A549 (cell line): ENCODE results near the gene GZMH. TPM values are rescaled to one million over a fixed set of nuclear protein-coding genes. Genes with fewer than 3 reads are reported as not detected.

Experiments used
- ATAC-seq, 2 experiments: fragments of 200-7000 bp in 1 of 2; fragments of >200 bp in 1 of 2; cut with Nextera tagmentation in 1 of 2; cut with Tn5 transposase in 1 of 2; 3 replicates each; pipeline versions ENCODE4 v1.8.0 to v1.9.1; 2018 to 2020; ENCODE audit warnings: mild to moderate bottlenecking in 1 of 2, moderate library complexity in 1 of 2
- CTCF ChIA-PET: fragments of 300-600 bp; sonication (Branson Sonifier 250); formaldehyde crosslinking; extraction: SDS; loops from one replicate; lab custom pipeline; 2021; ENCODE audit warnings: antibody characterized with exemption, inconsistent platforms; lab: Yijun Ruan, JAX
- POLR2A ChIA-PET: fragments of 350-600 bp; formaldehyde crosslinking; extraction: SDS; loops from one replicate; lab custom pipeline; 2021; ENCODE audit warnings: antibody characterized with exemption, inconsistent platforms; lab: Yijun Ruan, JAX
- DNase-seq, 2 experiments: peaks; one replicate each; pipeline versions ENCODE4 v3.0.0 to v3.0.0-alpha.2; 2011 to 2016; ENCODE audit warnings: low read depth in 1 of 2, low spot score in 1 of 2
- FAIRE-seq: peaks from 2 replicates; lab custom pipeline; 2011; peaks lifted over from hg19 to GRCh38; lab: Jason Lieb, UNC
- H3K27ac ChIP-seq, 2 experiments: fragments of >200 bp; sonication (Bioruptor Twin); formaldehyde crosslinking; 3 replicates each; pipeline ENCODE4 v1.5.1; 2016 to 2017
- H3K4me1 ChIP-seq: fragments of >200 bp; sonication (Bioruptor Twin); formaldehyde crosslinking; 3 replicates; pipeline ENCODE4 v1.6.1; 2016
- H3K4me2 ChIP-seq: fragments of >200 bp; sonication (Bioruptor Twin); formaldehyde crosslinking; 3 replicates; pipeline ENCODE4 v1.6.1; 2016
- H3K4me3 ChIP-seq: fragments of >200 bp; sonication (Bioruptor Twin); formaldehyde crosslinking; 3 replicates; pipeline ENCODE4 v1.5.1; 2016
- H3K9me3 ChIP-seq: fragments of >200 bp; sonication (Bioruptor Twin); formaldehyde crosslinking; 3 replicates; pipeline ENCODE4 v1.6.1; 2016
- CBX2 ChIP-seq: fragments of 200-600 bp; sonication (generic); IDR thresholded peaks from 2 replicates; pipeline ENCODE4 v1.6.1; 2016; ENCODE audit warnings: low read depth, mild to moderate bottlenecking, borderline replicate concordance
- CEBPB ChIP-seq, 2 experiments: fragments of >200 bp in 1 of 2; sonication (Bioruptor Twin) in 1 of 2; formaldehyde crosslinking in 1 of 2; IDR thresholded peaks; 2 replicates each; pipeline ENCODE4 v1.6.1; 2012 to 2016
- EHF ChIP-seq: fragments of 250-450 bp; sonication (Bioruptor Pico); IDR thresholded peaks from 2 replicates; pipeline ENCODE4 v1.5.0; 2020; ENCODE audit warnings: mild to moderate bottlenecking
- FOSB ChIP-seq: fragments of 250-450 bp; sonication (Bioruptor Pico); IDR thresholded peaks from 2 replicates; pipeline ENCODE4 v1.5.0; 2020; ENCODE audit warnings: mild to moderate bottlenecking, moderate library complexity
- FOXS1 ChIP-seq: fragments of 250-450 bp; sonication (Bioruptor Pico); IDR thresholded peaks from 2 replicates; pipeline ENCODE4 v1.5.0; 2020; ENCODE audit warnings: mild to moderate bottlenecking, moderate library complexity
- GATA3 ChIP-seq: IDR thresholded peaks from 2 replicates; pipeline ENCODE4 v1.6.1; 2012; ENCODE audit warnings: borderline replicate concordance
- HEYL ChIP-seq: fragments of 250-450 bp; sonication (Bioruptor Pico); IDR thresholded peaks from 2 replicates; pipeline ENCODE4 v1.8.0; 2021; ENCODE audit warnings: mild to moderate bottlenecking, moderate library complexity
- HMGXB4 ChIP-seq: fragments of 250-450 bp; sonication (Bioruptor Pico); IDR thresholded peaks from 2 replicates; pipeline ENCODE4 v1.5.0; 2021; ENCODE audit warnings: mild to moderate bottlenecking, moderate library complexity, borderline replicate concordance
- MAFK ChIP-seq: fragments of 450-650 bp; IDR thresholded peaks from 2 replicates; pipeline ENCODE4 v1.6.1; 2014; ENCODE audit not compliant: partially characterized antibody
- MAZ ChIP-seq: fragments of 150-350 bp; IDR thresholded peaks from 2 replicates; pipeline ENCODE4 v1.6.1; 2014; ENCODE audit warnings: antibody characterized with exemption, low read depth, low read length, borderline replicate concordance
- NFE2L2 ChIP-seq: fragments of 150-350 bp; conservative IDR thresholded peaks from 2 replicates; pipeline ENCODE4 v1.6.1; 2014; ENCODE audit warnings: low read length
- NR3C1 ChIP-seq: fragments of >200 bp; sonication (Bioruptor Twin); formaldehyde crosslinking; IDR thresholded peaks from 3 replicates; pipeline ENCODE4 v1.6.1; 2017
- POLR2AphosphoS2 ChIP-seq: conservative IDR thresholded peaks from 2 replicates; pipeline ENCODE4 v1.6.1; 2012; ENCODE audit warnings: low read length, improper control_type of control experiment, inconsistent platforms
- RAD21 ChIP-seq, 2 experiments: fragments of >200 bp in 1 of 2; sonication (Bioruptor Twin) in 1 of 2; formaldehyde crosslinking in 1 of 2; IDR thresholded peaks in 1 of 2; conservative IDR thresholded peaks in 1 of 2; 2 replicates in 1 of 2; 3 replicates in 1 of 2; pipeline ENCODE4 v1.6.1; 2012 to 2018; ENCODE audit warnings: inconsistent platforms in 1 of 2
- RARB ChIP-seq: fragments of 250-450 bp; sonication (Bioruptor Pico); IDR thresholded peaks from 2 replicates; pipeline ENCODE4 v1.8.0; 2021; ENCODE audit warnings: mild to moderate bottlenecking, moderate library complexity
- RCOR1 ChIP-seq: fragments of 150-350 bp; IDR thresholded peaks from 2 replicates; pipeline ENCODE4 v1.6.1; 2014; ENCODE audit warnings: antibody characterized with exemption, low read length, low read depth
- RNF2 ChIP-seq: fragments of 200-600 bp; sonication (generic); IDR thresholded peaks from 2 replicates; pipeline ENCODE4 v1.6.1; 2016; ENCODE audit warnings: low read depth, mild to moderate bottlenecking, antibody characterized with exemption, moderate library complexity, borderline replicate concordance
- ZC3H11A ChIP-seq: fragments of 450-650 bp; IDR thresholded peaks from 2 replicates; pipeline ENCODE4 v1.6.1; 2014; ENCODE audit warnings: antibody characterized with exemption, mild to moderate bottlenecking
- ZNF302 ChIP-seq: fragments of 250-450 bp; sonication (Bioruptor Pico); IDR thresholded peaks from 2 replicates; pipeline ENCODE4 v1.9.0; 2021; ENCODE audit warnings: inconsistent platforms, mild to moderate bottlenecking, moderate library complexity
- WGBS: methylation state at CpG from one replicate; pipeline ENCODE4 v1.1.6; 2017; ENCODE audit errors: missing lambda C conversion rate; 5-methylcytosine and 5-hydroxymethylcytosine counted together
- polyA plus RNA-seq, 4 experiments: library from polyadenylated mRNA; depleted of rRNA in 3 of 4; stranded (reverse); fragments of >200 nt; fragmentation: RNase III in 1 of 4; extraction: RNeasy Plus Mini Kit Qiagen cat#74134 plus additional on column Dnase treatment in 1 of 4; gene quantifications; 2 replicates in 3 of 4; 3 replicates in 1 of 4; pipeline ENCODE4 v1.2.3, GENCODE V29; 2011 to 2017
- TF ChIP-seq, protein P1 (sequence below): fragments of 450-650 bp; IDR thresholded peaks from 2 replicates; pipeline ENCODE4 v1.6.1; 2014; ENCODE audit warnings: antibody characterized with exemption
- TF ChIP-seq, protein P2 (sequence below): fragments of 150-350 bp; IDR thresholded peaks from 2 replicates; pipeline ENCODE4 v1.6.1; 2014; ENCODE audit warnings: low read depth, mild to moderate bottlenecking, low read length

The GZMH gene
- polyA plus RNA-seq, 2 of the 4 experiments (the other 2 are of a cell fraction), result not detected

DNA sequence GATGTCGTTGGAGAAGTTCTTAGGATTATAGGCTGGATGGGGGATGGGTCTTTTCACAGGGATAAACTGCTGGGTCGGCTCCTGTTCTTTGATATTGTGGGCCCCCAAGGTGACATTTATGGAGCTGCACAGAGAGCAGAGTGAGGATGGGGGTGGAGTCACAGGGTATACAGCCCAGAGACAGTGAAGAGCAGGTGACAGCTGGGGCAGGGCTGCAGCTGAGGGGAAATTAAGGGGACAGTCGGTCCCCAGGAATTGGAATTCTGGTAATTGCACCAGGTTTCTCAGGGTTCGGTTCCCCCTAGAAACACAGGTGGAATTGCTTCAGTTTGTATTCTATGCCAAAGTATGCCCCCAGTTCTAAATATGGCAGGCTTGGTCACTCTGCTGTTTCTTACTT, 22.9 kb upstream of the GZMH start:
- ATAC-seq, result no peak

GRCh38 chr14:24631749-24632335, 22.4 kb upstream of the GZMH start:
- no peak for FAIRE-seq
- TF ChIP-seq CEBPB (IDR thresholded peaks at IDR 0.05) (no peak), CBX2 (no peak), EHF (CRISPR knock-in tag) (no peak)
- TF ChIP-seq, all 56 proteins: peak for 0
- H3K4me1 ChIP-seq, result no peaks in the 10 kb centered on the region
- WGBS, result 41% methylated on average over 11 of the region's 11 CpGs
- CTCF ChIA-PET, result no interaction called here
- H3K9me3 ChIP-seq, result no peaks in the 10 kb centered on the region
- no peak overlapping the region for H3K4me3 ChIP-seq
- DNase-seq (no peak), ATAC-seq (no peak)
- no peak overlapping the region for H3K27ac ChIP-seq
- POLR2A ChIA-PET, result no interaction called here
- no peak overlapping the region for H3K4me2 ChIP-seq

More for the DNA sequence above, 22.9 kb upstream of the GZMH start:
- TF ChIP-seq MAFK, result no peak
- no peak for TF ChIP-seq RNF2
- no peak for TF ChIP-seq FOXS1 (CRISPR knock-in tag)
- TF ChIP-seq RCOR1, result no peak
- TF ChIP-seq HMGXB4, result no peak
- no peak for TF ChIP-seq HEYL (CRISPR knock-in tag)
- TF ChIP-seq ZNF302, result no peak
- TF ChIP-seq CEBPB (IDR thresholded peaks at IDR 0.05), result no peak
- TF ChIP-seq GATA3, result no peak
- no peak for TF ChIP-seq NR3C1
- TF ChIP-seq, protein P1, sequence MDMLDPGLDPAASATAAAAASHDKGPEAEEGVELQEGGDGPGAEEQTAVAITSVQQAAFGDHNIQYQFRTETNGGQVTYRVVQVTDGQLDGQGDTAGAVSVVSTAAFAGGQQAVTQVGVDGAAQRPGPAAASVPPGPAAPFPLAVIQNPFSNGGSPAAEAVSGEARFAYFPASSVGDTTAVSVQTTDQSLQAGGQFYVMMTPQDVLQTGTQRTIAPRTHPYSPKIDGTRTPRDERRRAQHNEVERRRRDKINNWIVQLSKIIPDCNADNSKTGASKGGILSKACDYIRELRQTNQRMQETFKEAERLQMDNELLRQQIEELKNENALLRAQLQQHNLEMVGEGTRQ, result no peak
- FAIRE-seq (no peak), DNase-seq (no peak)
- Histone ChIP-seq H3K4me3 (no peak overlapping the region), H3K4me1 (no peaks in the 10 kb centered on the region), H3K4me2 (no peak overlapping the region), H3K9me3 (no peaks in the 10 kb centered on the region), H3K27ac (no peak overlapping the region)
- CTCF ChIA-PET, result no interaction called here
- POLR2A ChIA-PET, result no interaction called here
- 5% methylated on average over 4 of the region's 4 CpGs for WGBS

GRCh38 chr14:24630872-24631477, 21.5 kb upstream of the GZMH start:
- ATAC-seq (no peak), FAIRE-seq (no peak), DNase-seq (no peak)
- ChIA-PET CTCF (interaction anchor here (0.6 to 1.1 kb wide), 2 partner anchors 11 to 22 kb away, joined by 3 read pairs; no protein-coding TSS in a partner anchor), POLR2A (no interaction called here)
- no peak overlapping the region for H3K4me3 ChIP-seq
- H3K4me2 ChIP-seq, result no peak overlapping the region
- no peaks in the 10 kb centered on the region for H3K4me1 ChIP-seq
- H3K9me3 ChIP-seq, result no peaks in the 10 kb centered on the region
- 15% methylated on average over 10 of the region's 10 CpGs for WGBS
- H3K27ac ChIP-seq, result no peak overlapping the region
- no peak for TF ChIP-seq NFE2L2

- FAIRE-seq (no peak), ATAC-seq (no peak), DNase-seq (no peak)
- POLR2A ChIA-PET, result no interaction called here
- H3K9me3 ChIP-seq, result no peaks in the 10 kb centered on the region
- TF ChIP-seq, protein P2, sequence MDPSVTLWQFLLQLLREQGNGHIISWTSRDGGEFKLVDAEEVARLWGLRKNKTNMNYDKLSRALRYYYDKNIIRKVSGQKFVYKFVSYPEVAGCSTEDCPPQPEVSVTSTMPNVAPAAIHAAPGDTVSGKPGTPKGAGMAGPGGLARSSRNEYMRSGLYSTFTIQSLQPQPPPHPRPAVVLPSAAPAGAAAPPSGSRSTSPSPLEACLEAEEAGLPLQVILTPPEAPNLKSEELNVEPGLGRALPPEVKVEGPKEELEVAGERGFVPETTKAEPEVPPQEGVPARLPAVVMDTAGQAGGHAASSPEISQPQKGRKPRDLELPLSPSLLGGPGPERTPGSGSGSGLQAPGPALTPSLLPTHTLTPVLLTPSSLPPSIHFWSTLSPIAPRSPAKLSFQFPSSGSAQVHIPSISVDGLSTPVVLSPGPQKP, result no peak
- TF ChIP-seq RARB (CRISPR knock-in tag), result no peak
- TF ChIP-seq MAZ, result no peak
- TF ChIP-seq FOSB (CRISPR knock-in tag), result no peak
- TF ChIP-seq RAD21 (conservative IDR thresholded peaks at IDR 0.05 in 1 of 2, IDR thresholded peaks at IDR 0.05 in 1 of 2), result no peak
- no peak for TF ChIP-seq ZC3H11A
- TF ChIP-seq HEYL (CRISPR knock-in tag), result no peak
- no peak for TF ChIP-seq POLR2AphosphoS2
- CTCF ChIA-PET, result interaction anchor here (0.6 to 1.1 kb wide), 2 partner anchors 12 to 22 kb away, joined by 3 read pairs; no protein-coding TSS in a partner anchor
- H3K4me1 ChIP-seq, result no peaks in the 10 kb centered on the region
- no peak overlapping the region for H3K4me2 ChIP-seq
- 17% methylated on average over 2 of the region's 3 CpGs for WGBS
- no peak overlapping the region for H3K4me3 ChIP-seq
- H3K27ac ChIP-seq, result no peak overlapping the region
These were observed 20.8 kb upstream of the GZMH start for GRCh38 chr14:24630087-24630871.
